Thyroid gland (tissue), 4 donors: ENCODE measurements around the gene KRT74.

Experiments used
- POLR2A ChIP-seq, 2 donors: fragments of 450-650 bp; IDR thresholded peaks; one replicate each; pipeline ENCODE4 v1.6.1; 2017; ENCODE audit warnings: antibody characterized with exemption in 2 of 2, mild to moderate bottlenecking in 2 of 2, moderate library complexity in 1 of 2
- TF ChIP-seq, protein P1 (sequence below), 6 experiments: fragments of 200-600 bp in 3 of 6; fragments of 450-650 bp in 3 of 6; sonication (generic) in 3 of 6; IDR thresholded peaks; one replicate each; pipeline ENCODE4 v1.5.1; 2016 to 2019; ENCODE audit warnings: antibody characterized with exemption in 6 of 6, mild to moderate bottlenecking in 2 of 6, inconsistent platforms in 1 of 6, moderate library complexity in 1 of 6

DNA sequence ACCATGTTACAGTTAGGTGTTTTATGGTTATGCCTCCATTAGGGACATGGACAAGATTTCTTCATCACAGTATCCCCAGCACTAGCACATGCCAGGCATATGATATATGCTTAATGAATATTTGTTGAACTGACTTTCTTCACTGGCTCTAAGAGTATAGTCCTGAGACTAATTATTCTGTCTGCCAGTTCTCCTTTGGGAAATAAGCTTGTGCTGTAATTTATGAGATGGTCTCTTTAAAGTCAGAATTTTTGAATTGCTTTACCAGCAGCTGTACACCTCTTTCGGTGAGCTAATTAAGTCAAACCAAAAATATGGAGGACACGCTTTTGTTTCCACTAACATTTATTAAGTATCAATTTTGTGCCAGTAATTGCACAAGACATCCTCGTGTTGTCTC lies 32.5 kb upstream of the KRT74 start:
- TF ChIP-seq, protein P1, sequence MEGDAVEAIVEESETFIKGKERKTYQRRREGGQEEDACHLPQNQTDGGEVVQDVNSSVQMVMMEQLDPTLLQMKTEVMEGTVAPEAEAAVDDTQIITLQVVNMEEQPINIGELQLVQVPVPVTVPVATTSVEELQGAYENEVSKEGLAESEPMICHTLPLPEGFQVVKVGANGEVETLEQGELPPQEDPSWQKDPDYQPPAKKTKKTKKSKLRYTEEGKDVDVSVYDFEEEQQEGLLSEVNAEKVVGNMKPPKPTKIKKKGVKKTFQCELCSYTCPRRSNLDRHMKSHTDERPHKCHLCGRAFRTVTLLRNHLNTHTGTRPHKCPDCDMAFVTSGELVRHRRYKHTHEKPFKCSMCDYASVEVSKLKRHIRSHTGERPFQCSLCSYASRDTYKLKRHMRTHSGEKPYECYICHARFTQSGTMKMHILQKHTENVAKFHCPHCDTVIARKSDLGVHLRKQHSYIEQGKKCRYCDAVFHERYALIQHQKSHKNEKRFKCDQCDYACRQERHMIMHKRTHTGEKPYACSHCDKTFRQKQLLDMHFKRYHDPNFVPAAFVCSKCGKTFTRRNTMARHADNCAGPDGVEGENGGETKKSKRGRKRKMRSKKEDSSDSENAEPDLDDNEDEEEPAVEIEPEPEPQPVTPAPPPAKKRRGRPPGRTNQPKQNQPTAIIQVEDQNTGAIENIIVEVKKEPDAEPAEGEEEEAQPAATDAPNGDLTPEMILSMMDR (IDR thresholded peaks at IDR 0.05): no peak
- no peak for TF ChIP-seq POLR2A (IDR thresholded peaks at IDR 0.05)
